Measurements from ENCODE around the gene VWA3B.
"Not testable (repeated sequence)": the region's sequence is repeated elsewhere in the genome, so short reads cannot be mapped to it uniquely, and the experiment has no call there.

Gene VWA3B

GRCh38 chr2:98247383-98247782 lies 160.4 kb downstream of the VWA3B start:
- TF ChIP-seq ZFX (IDR thresholded peaks at IDR 0.05; ENCODE audit: borderline replicate concordance), result no peak
- TF ChIP-seq CTCF (IDR thresholded peaks at IDR 0.05), result no peak

GRCh38 chr2:98252038-98252773 lies 165.2 kb downstream of the VWA3B start:
- H3K27ac ChIP-seq, result no peak overlapping the region
- no peak for TF ChIP-seq CTCF (IDR thresholded peaks at IDR 0.05)
- no peak for TF ChIP-seq ZFX (IDR thresholded peaks at IDR 0.05; ENCODE audit: borderline replicate concordance)

More at GRCh38 chr2:98247383-98247782, 160.4 kb downstream of the VWA3B start:
- H3K27ac ChIP-seq, result no peak overlapping the region

DNA sequence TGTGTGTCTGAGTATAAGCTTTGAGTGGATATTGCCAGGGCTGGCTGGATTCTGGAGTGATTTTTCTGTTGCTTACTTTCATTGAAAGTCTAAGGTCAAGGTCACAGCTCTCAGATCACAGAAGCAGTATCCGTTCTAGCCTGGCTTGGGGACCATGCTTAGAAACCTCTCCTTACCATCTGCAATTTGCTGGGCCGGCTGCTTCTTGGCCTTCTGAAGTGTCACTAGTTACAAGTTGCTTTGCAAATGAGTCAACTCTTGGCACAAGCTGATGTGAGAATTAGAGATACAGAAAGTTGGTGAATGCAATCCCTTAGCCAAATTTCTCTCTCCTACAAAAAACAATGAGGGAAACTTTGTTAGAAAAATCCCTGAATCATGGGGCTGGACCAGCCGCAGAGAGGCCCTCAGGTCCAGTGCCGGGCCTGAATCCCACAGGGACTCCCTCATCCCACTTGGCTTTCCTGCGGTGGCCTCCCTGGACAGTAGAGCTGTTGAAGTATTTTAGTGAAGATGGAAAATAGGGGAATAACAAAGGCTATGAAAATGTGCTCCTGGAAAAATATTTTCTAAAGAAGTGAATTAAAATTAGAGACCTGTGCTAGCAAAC lies 166.6 kb downstream of the VWA3B start:
- no peak overlapping the region for H3K27ac ChIP-seq
- no peak for TF ChIP-seq ZFX (IDR thresholded peaks at IDR 0.05; ENCODE audit: borderline replicate concordance)
- no peak for TF ChIP-seq CTCF (IDR thresholded peaks at IDR 0.05)

- no peak overlapping the region for H3K27ac ChIP-seq
- TF ChIP-seq CTCF (IDR thresholded peaks at IDR 0.05) (no peak), ZFX (IDR thresholded peaks at IDR 0.05; ENCODE audit: borderline replicate concordance) (no peak)
Observed at GRCh38 chr2:98254504-98255059, 167.6 kb downstream of the VWA3B start.

DNA sequence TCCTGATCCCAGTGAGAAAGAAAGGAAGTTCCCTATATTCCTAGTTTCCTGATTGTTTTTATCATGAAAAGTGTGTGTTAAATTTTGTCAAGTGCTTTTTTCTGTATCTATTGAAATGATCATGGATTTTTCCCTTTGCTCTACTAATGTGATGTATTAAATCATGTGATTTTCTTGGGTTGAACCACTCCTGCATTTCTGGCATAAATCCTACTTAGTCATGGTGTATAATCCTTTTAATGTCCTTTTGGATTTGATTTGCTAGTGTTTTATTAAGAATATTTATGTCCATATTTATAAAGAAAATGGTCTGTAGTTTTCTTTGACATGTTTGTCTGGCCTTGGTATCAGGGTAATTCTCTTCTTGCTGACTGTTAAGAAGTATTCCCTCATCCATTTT lies 171.9 kb downstream of the VWA3B start:
- no peak overlapping the region for H3K27ac ChIP-seq
- no peak for TF ChIP-seq CTCF (IDR thresholded peaks at IDR 0.05)
- no peak for TF ChIP-seq ZFX (IDR thresholded peaks at IDR 0.05; ENCODE audit: borderline replicate concordance)

DNA sequence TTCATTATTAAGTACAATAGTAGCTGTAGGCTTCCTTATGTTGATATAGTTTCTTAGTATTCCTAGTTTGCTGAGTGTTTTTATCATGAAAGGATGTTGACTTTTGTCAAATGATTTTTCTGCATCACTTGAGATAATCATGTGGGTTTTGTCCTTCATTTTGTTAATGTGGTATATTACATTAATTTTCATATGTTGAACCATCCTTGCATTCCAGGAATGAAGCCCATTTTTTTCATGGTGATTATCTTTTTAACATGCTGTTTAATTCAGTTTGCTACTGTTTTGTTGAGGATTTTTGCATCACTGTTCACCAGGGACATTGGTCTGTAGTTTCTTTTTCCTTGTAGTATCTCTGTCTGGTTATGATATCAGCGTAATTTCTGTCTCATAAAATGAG lies 176.4 kb downstream of the VWA3B start:
- H3K27ac ChIP-seq, result no peak overlapping the region
- TF ChIP-seq ZFX (IDR thresholded peaks at IDR 0.05; ENCODE audit: borderline replicate concordance) (no peak), CTCF (IDR thresholded peaks at IDR 0.05) (no peak)

GRCh38 chr2:98268225-98268624 lies 181.3 kb downstream of the VWA3B start:
- H3K27ac ChIP-seq, result not testable (repeated sequence)
